ENCODE data around the gene GAS2L1.

GAS2L1 gene

DNA sequence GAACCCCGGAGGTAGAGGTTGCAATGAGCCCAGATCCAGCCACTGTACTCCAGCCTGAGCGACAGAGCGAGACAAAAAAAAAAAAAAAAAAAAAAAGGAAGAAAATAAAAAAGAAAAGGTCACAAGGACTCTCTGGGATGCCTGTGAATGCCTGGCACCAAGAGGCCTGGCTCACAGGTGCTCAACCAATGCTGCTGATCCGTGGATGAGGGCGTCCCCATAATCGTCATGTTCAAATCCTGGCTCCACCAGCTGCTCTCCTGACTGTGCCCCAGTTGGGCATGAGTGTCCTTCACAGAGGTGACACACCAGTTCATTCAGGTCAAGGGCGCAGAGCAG is 645 bp upstream of the GAS2L1 start:
- TF ChIP-seq SIN3A (IDR thresholded peaks at IDR 0.05; ENCODE audit: borderline replicate concordance, insufficient read depth, low read length) (no peak), POLR2AphosphoS5 (IDR thresholded peaks at IDR 0.05; ENCODE audit: low read depth, low read length) (no peak), TAF1 (IDR thresholded peaks at IDR 0.05; ENCODE audit: borderline replicate concordance, insufficient read depth, low read length) (no peak), FOXP2 (optimal IDR thresholded peaks at IDR 0.05; ENCODE audit: borderline replicate concordance, extremely low read depth, extremely low read length, insufficient read depth) (no peak)
- TF ChIP-seq, protein P1, sequence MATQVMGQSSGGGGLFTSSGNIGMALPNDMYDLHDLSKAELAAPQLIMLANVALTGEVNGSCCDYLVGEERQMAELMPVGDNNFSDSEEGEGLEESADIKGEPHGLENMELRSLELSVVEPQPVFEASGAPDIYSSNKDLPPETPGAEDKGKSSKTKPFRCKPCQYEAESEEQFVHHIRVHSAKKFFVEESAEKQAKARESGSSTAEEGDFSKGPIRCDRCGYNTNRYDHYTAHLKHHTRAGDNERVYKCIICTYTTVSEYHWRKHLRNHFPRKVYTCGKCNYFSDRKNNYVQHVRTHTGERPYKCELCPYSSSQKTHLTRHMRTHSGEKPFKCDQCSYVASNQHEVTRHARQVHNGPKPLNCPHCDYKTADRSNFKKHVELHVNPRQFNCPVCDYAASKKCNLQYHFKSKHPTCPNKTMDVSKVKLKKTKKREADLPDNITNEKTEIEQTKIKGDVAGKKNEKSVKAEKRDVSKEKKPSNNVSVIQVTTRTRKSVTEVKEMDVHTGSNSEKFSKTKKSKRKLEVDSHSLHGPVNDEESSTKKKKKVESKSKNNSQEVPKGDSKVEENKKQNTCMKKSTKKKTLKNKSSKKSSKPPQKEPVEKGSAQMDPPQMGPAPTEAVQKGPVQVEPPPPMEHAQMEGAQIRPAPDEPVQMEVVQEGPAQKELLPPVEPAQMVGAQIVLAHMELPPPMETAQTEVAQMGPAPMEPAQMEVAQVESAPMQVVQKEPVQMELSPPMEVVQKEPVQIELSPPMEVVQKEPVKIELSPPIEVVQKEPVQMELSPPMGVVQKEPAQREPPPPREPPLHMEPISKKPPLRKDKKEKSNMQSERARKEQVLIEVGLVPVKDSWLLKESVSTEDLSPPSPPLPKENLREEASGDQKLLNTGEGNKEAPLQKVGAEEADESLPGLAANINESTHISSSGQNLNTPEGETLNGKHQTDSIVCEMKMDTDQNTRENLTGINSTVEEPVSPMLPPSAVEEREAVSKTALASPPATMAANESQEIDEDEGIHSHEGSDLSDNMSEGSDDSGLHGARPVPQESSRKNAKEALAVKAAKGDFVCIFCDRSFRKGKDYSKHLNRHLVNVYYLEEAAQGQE (IDR thresholded peaks at IDR 0.05; ENCODE audit: insufficient read depth in 1 of 2, low read depth in 2 of 2, low read length in 2 of 2): no peak

DNA sequence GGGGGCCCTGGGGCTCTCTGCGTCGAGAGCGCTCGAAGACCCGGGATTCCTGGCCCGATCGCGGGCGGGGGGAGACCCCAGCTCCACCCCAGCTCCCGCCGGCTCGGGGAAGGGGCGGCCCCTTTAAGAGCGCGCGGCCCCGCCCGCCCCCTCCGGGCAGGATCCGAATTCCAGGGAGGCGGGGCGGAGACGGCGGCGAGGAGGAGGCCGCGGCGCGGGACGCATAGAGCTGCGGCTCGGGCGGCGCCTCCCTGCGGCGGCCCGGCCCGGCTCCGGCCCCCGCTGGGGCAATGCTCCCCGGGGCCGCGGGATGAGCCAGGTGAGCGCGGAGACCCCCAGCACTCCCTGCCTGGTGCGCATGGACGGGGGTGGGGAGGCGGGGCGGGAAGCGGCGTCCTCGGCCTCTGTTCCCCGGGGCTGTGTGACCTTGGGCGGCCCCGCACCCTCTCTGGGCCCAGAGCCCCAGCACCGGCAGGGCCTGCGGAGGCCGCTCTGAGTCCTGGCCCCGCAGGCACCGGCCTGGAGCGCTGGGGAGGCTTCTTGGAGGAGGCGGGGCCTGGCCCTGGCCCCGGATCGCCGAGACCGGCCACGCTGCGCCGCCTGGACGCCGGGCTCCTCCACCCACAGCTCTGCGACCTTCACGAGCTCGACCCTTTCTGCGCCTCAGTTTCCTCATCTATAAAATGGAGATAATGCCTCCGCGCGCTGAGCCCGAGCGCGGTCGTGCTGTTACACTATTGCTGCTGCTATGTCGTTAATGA is 565 bp downstream of the GAS2L1 start:
- TF ChIP-seq FOXP2 (optimal IDR thresholded peaks at IDR 0.05; ENCODE audit: borderline replicate concordance, extremely low read depth, extremely low read length, insufficient read depth) (peak; percentile 34), POLR2AphosphoS5 (IDR thresholded peaks at IDR 0.05; ENCODE audit: low read depth, low read length) (no peak), SIN3A (IDR thresholded peaks at IDR 0.05; ENCODE audit: borderline replicate concordance, insufficient read depth, low read length) (0 out of 2 replicates have a peak, but pooled peaks have one; percentile 13)

DNA sequence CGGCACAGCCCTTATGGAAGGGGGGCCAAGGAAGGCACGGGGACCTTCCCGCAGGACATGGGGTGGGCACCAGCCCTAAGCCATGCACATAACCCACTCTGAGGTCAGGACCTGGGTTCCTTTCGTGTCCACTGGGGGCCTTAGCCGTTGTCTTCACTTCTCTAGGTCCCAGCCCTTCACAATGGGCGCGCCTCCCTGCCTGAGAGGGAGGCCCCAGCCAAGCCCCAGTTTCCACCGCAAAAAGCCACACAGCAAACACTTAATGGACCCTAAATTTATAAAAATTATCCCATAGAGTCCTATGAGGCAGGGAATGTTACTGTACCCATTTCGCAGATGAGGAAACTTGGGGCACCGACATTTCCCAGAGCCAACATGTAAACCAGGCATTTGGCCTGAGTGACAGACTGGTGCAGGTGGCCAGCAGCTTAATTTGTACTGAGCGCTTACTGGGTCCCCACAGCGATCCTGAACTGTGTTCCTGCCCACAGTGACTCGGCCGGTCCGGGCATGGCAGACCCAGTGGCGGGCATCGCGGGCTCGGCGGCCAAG is 1.2 kb downstream of the GAS2L1 start:
- TF ChIP-seq, protein P1 (IDR thresholded peaks at IDR 0.05; ENCODE audit: insufficient read depth in 1 of 2, low read depth in 2 of 2, low read length in 2 of 2): no peak
- TF ChIP-seq POLR2AphosphoS5 (IDR thresholded peaks at IDR 0.05; ENCODE audit: low read depth, low read length): no peak
- TF ChIP-seq SIN3A (IDR thresholded peaks at IDR 0.05; ENCODE audit: borderline replicate concordance, insufficient read depth, low read length): no peak
- no peak for TF ChIP-seq FOXP2 (optimal IDR thresholded peaks at IDR 0.05; ENCODE audit: borderline replicate concordance, extremely low read depth, extremely low read length, insufficient read depth)
- TF ChIP-seq TAF1 (IDR thresholded peaks at IDR 0.05; ENCODE audit: borderline replicate concordance, insufficient read depth, low read length): no peak

DNA sequence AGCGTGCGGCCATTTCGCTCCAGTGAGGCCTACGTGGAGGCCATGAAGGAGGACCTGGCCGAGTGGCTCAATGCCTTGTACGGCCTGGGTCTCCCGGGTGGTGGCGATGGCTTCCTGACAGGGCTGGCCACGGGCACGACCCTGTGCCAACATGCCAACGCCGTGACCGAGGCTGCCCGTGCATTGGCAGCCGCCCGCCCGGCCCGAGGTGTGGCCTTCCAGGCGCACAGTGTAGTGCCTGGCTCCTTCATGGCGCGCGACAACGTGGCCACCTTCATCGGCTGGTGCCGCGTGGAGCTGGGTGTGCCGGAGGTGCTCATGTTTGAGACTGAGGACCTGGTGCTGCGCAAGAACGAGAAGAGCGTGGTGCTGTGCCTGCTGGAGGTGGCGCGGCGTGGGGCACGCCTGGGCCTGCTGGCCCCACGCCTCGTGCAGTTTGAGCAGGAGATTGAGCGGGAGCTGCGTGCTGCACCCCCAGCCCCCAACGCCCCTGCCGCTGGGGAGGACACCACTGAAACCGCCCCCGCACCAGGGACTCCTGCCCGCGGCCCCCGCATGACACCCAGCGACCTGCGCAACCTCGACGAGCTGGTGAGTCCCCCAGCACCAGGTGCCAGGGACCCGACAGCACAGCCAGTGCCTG is 1.8 kb downstream of the GAS2L1 start:
- TF ChIP-seq FOXP2 (optimal IDR thresholded peaks at IDR 0.05; ENCODE audit: borderline replicate concordance, extremely low read depth, extremely low read length, insufficient read depth) (no peak), POLR2AphosphoS5 (IDR thresholded peaks at IDR 0.05; ENCODE audit: low read depth, low read length) (no peak), SIN3A (IDR thresholded peaks at IDR 0.05; ENCODE audit: borderline replicate concordance, insufficient read depth, low read length) (no peak), TAF1 (IDR thresholded peaks at IDR 0.05; ENCODE audit: borderline replicate concordance, insufficient read depth, low read length) (no peak)
- TF ChIP-seq, protein P1 (IDR thresholded peaks at IDR 0.05; ENCODE audit: insufficient read depth in 1 of 2, low read depth in 2 of 2, low read length in 2 of 2): no peak

- TF ChIP-seq, protein P1 (IDR thresholded peaks at IDR 0.05; ENCODE audit: insufficient read depth in 1 of 2, low read depth in 2 of 2, low read length in 2 of 2): no peak
- TF ChIP-seq SIN3A (IDR thresholded peaks at IDR 0.05; ENCODE audit: borderline replicate concordance, insufficient read depth, low read length): no peak
- TF ChIP-seq FOXP2 (optimal IDR thresholded peaks at IDR 0.05; ENCODE audit: borderline replicate concordance, extremely low read depth, extremely low read length, insufficient read depth): no peak
- no peak for TF ChIP-seq POLR2AphosphoS5 (IDR thresholded peaks at IDR 0.05; ENCODE audit: low read depth, low read length)
- TF ChIP-seq TAF1 (IDR thresholded peaks at IDR 0.05; ENCODE audit: borderline replicate concordance, insufficient read depth, low read length): no peak
Observed at GRCh38 chr22:29308791-29309262, 2.4 kb downstream of the GAS2L1 start.
